MM.1S (cell line): Measurements from ENCODE around the gene SPTSSB.

Source experiments
- DNase-seq: peaks from one replicate; pipeline ENCODE4 v3.0.0-alpha.2; 2015
- H2AFZ ChIP-seq: fragments of 300-600 bp; sonication (generic); 2 replicates; pipeline ENCODE4 v1.6.0; 2016; ENCODE audit warnings: antibody characterized with exemption, low read length
- H3F3A ChIP-seq: fragments of 300-600 bp; sonication (generic); 2 replicates; pipeline ENCODE4 v1.6.1; 2016; ENCODE audit warnings: mild to moderate bottlenecking, antibody characterized with exemption, low read length, moderate library complexity, mixed read lengths; ENCODE audit not compliant: insufficient read depth
- H3K27ac ChIP-seq: fragments of 300-600 bp; sonication (generic); 2 replicates; pipeline ENCODE4 v1.5.1; 2016; ENCODE audit warnings: mild to moderate bottlenecking, low read length
- H3K27me3 ChIP-seq: fragments of 300-600 bp; sonication (generic); replicated peaks from 2 replicates; pipeline ENCODE4 v1.6.0; 2016; ENCODE audit warnings: low read length; ENCODE audit not compliant: insufficient read depth
- H3K36me3 ChIP-seq: fragments of 300-600 bp; sonication (generic); replicated peaks from 2 replicates; pipeline ENCODE4 v1.6.1; 2016; ENCODE audit warnings: mild to moderate bottlenecking, low read length, mixed read lengths; ENCODE audit not compliant: insufficient read depth
- H3K4me1 ChIP-seq: fragments of 300-600 bp; sonication (generic); 2 replicates; pipeline ENCODE4 v1.6.1; 2016; ENCODE audit warnings: low read length, mixed read lengths
- H3K4me2 ChIP-seq: fragments of 300-600 bp; sonication (generic); 2 replicates; pipeline ENCODE4 v1.6.0; 2016; ENCODE audit warnings: low read depth, low read length
- H3K4me3 ChIP-seq: fragments of 300-600 bp; sonication (generic); 2 replicates; pipeline ENCODE4 v1.5.1; 2016; ENCODE audit warnings: low read length, mixed read lengths
- H3K79me2 ChIP-seq: fragments of 300-600 bp; sonication (generic); 2 replicates; pipeline ENCODE4 v1.6.1; 2016; ENCODE audit warnings: mixed run types, low read length, mixed read lengths
- H3K9ac ChIP-seq: fragments of 300-600 bp; sonication (generic); 2 replicates; pipeline ENCODE4 v1.6.1; 2016; ENCODE audit warnings: low read length, mixed read lengths
- H3K9me2 ChIP-seq: fragments of 300-600 bp; sonication (generic); replicated peaks from 2 replicates; pipeline ENCODE4 v1.6.1; 2016; ENCODE audit warnings: mild to moderate bottlenecking, low read length, mixed read lengths; ENCODE audit not compliant: insufficient read depth
- H3K9me3 ChIP-seq: fragments of 300-600 bp; sonication (generic); replicated peaks from 2 replicates; pipeline ENCODE4 v1.6.1; 2016; ENCODE audit warnings: mild to moderate bottlenecking, low read length, mixed read lengths; ENCODE audit not compliant: insufficient read depth
- H4K20me1 ChIP-seq: fragments of 300-600 bp; sonication (generic); 2 replicates; pipeline ENCODE4 v1.6.1; 2016; ENCODE audit warnings: mild to moderate bottlenecking, low read length, moderate library complexity, mixed read lengths; ENCODE audit not compliant: insufficient read depth
- EZH2 ChIP-seq: fragments of 300-600 bp; sonication (generic); optimal IDR thresholded peaks from 2 replicates; pipeline ENCODE3; 2017; ENCODE audit warnings: low read depth, mild to moderate bottlenecking, antibody characterized with exemption, low read length, mixed read lengths
- EZH2phosphoT487 ChIP-seq: fragments of 300-600 bp; sonication (generic); IDR thresholded peaks from 2 replicates; pipeline ENCODE4 v1.6.1; 2018; ENCODE audit warnings: antibody characterized with exemption, low read length
- TF ChIP-seq, protein P1 (sequence below): fragments of 300-600 bp; sonication (generic); IDR thresholded peaks from 2 replicates; pipeline ENCODE4 v1.5.1; 2016; ENCODE audit warnings: antibody characterized with exemption, low read length, mixed read lengths

SPTSSB gene, protein sequence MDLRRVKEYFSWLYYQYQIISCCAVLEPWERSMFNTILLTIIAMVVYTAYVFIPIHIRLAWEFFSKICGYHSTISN

DNA sequence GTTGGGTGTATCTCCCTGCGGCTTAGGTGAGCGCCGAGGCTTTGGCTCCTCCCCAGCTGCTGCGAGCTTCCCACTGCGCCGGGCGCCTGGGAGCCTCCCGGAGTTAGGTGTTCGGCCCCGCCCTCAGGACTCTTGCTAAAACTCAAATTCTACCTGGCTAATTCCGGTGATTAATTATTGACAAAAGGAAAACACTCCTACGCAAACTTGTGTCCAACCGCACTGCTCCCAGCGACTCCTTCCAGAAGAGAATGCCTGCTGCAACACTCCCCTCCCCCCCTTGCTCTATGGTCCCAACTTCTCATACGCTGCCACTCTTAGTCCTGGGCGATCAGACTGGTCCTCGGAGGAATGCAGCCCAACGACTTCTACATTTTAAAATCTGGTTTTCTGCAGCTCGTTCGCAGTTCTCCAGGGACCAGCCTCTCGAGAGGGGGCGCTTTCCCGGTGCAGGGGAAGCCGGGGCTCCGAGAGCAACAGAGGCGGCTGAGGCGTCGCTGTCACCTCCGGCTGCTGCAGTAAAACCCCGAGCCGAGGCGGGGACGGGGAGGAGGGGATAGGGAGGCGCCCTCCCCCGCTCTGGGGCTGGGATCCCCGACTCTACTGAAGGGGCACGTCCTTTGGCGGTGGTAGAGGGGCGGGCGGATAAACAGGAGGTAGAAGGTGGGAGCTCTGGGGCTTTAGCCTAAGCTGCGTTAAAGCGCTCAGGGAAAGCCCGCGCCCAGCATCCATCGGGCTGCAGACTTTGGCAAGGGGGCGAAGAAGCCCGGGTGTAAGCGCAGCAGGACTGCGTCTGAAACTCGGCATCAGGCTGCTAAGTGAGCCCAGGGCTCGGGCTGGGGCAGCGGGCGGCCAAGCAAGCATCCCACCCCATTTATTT is at the start of gene SPTSSB:
Gene SPTSSB (minus strand): TSS at position 77 of the 880 bp plus-strand sequence. CDS start 25,194 bp downstream, outside the sequence.
- Histone ChIP-seq H2AFZ (peak within 1 kb of the TSS; percentile 86), H3K36me3 (no peaks in the 10 kb centered on the region), H4K20me1 (no peaks in the 10 kb centered on the region), H3K79me2 (no peaks in the 10 kb centered on the region), H3F3A (no peaks in the 10 kb centered on the region), H3K27ac (no peak within 1 kb of the TSS), H3K9me3 (no peaks in the 10 kb centered on the region), H3K9ac (no peak within 1 kb of the TSS; the same call in 1 of the 2 replicates), H3K4me1 (peaks cover 4% of the 10 kb centered on the region; the same call in 1 of the 2 replicates), H3K27me3 (peaks cover 11% of the 10 kb centered on the region; the same call in 1 of the 2 replicates), H3K4me2 (peak within 1 kb of the TSS; percentile 89), H3K9me2 (no peaks in the 10 kb centered on the region), H3K4me3 (peak within 1 kb of the TSS; percentile 69)
- DNase-seq: peak; percentile 57
- TF ChIP-seq EZH2: no peak
- TF ChIP-seq, protein P1, sequence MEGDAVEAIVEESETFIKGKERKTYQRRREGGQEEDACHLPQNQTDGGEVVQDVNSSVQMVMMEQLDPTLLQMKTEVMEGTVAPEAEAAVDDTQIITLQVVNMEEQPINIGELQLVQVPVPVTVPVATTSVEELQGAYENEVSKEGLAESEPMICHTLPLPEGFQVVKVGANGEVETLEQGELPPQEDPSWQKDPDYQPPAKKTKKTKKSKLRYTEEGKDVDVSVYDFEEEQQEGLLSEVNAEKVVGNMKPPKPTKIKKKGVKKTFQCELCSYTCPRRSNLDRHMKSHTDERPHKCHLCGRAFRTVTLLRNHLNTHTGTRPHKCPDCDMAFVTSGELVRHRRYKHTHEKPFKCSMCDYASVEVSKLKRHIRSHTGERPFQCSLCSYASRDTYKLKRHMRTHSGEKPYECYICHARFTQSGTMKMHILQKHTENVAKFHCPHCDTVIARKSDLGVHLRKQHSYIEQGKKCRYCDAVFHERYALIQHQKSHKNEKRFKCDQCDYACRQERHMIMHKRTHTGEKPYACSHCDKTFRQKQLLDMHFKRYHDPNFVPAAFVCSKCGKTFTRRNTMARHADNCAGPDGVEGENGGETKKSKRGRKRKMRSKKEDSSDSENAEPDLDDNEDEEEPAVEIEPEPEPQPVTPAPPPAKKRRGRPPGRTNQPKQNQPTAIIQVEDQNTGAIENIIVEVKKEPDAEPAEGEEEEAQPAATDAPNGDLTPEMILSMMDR: peak; percentile 50
- no peak for TF ChIP-seq EZH2phosphoT487

DNA sequence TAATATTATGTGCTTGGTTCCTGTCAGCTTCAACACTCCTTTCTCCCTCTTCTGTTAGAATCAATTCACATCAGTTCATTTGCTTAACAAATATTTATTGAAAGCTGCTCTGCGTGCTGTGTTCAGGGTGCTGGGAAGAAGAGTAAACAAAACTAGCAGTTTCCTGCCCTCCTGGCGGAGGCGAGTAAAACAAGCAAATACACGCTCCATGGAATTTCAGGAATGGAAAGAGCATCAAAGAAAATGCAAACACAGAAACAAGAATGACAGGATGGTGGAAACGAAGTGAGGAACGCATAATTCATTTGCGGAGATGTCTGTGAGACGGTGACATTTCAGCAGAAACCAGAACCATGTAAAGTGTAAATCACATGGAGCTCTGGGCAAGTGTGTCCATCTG is 49.4 kb upstream of the SPTSSB start:
- no peaks in the 10 kb centered on the region for H4K20me1 ChIP-seq
- H3K9ac ChIP-seq: no peak overlapping the region
- no peaks in the 10 kb centered on the region for H3K4me1 ChIP-seq
- no peaks in the 10 kb centered on the region for H3K27me3 ChIP-seq
- no peaks in the 10 kb centered on the region for H3K9me3 ChIP-seq
- H3K4me3 ChIP-seq: no peak overlapping the region
- no peaks in the 10 kb centered on the region for H3K36me3 ChIP-seq
- H3K27ac ChIP-seq: no peak overlapping the region
- TF ChIP-seq EZH2 (no peak), EZH2phosphoT487 (no peak)
- TF ChIP-seq, protein P1: no peak
- no peaks in the 10 kb centered on the region for H3K79me2 ChIP-seq
- H3K4me2 ChIP-seq: no peak overlapping the region
- no peaks in the 10 kb centered on the region for H3F3A ChIP-seq
- H3K9me2 ChIP-seq: no peaks in the 10 kb centered on the region
- H2AFZ ChIP-seq: no peak overlapping the region
- no peak for DNase-seq

DNA sequence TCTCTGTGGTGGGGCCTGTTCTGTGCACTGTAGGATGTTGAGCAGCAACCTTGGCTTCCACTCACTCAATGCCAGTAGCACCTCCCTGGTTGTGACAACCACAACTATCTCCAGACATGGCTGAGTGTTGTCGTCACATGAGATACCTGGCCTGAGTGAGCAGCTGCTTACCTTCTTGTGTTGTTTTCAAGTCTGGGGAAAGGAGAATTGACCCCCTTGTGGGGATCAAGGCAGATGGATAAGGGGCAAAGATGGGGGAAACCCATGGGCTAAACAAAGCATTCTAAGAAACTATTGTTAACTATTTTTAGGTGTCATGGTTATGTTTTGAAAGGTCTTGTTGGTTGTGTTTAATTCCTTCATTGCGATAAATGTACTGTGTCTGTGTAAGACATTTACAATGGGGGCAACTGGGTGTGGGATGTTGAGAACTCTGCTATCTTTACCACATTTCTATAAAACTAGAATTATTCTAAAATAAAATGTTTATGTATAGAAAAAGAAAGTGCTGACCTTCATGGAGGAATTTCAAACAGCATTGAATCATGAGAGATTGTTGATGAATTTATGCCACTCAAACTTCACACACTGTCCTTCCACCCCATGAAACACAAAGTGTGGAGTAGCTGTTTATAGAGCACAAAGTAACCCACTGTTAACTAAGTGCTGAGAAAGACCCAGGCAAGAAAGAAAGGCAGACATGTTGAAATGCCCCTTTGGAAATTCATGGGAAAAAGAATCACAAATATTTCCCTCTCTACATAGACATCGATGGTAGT is 48.4 kb upstream of the SPTSSB start:
- no peaks in the 10 kb centered on the region for H3K36me3 ChIP-seq
- H3K4me1 ChIP-seq: no peaks in the 10 kb centered on the region
- no peak overlapping the region for H3K4me3 ChIP-seq
- no peak for TF ChIP-seq EZH2
- TF ChIP-seq, protein P1: no peak
- no peak for TF ChIP-seq EZH2phosphoT487
- H3K4me2 ChIP-seq: no peak overlapping the region
- no peaks in the 10 kb centered on the region for H3K27me3 ChIP-seq
- no peaks in the 10 kb centered on the region for H3F3A ChIP-seq
- DNase-seq: no peak
- no peak overlapping the region for H3K9ac ChIP-seq
- no peak overlapping the region for H3K27ac ChIP-seq
- no peaks in the 10 kb centered on the region for H3K9me3 ChIP-seq
- H4K20me1 ChIP-seq: no peaks in the 10 kb centered on the region
- no peaks in the 10 kb centered on the region for H3K79me2 ChIP-seq
- H3K9me2 ChIP-seq: no peaks in the 10 kb centered on the region
- H2AFZ ChIP-seq: no peak overlapping the region
